G401 (cell line): ENCODE data around the gene PRXL2B. TPM values are rescaled to one million over a fixed set of nuclear protein-coding genes. Genes with fewer than 3 reads are reported as not detected.

Experiments used
- DNase-seq: peaks from one replicate; pipeline ENCODE4 v3.0.0-alpha.2; 2015; ENCODE audit warnings: low spot score
- in situ Hi-C: cut with HindIII; loops from 2 replicates; pipeline ENCODE4 v1.10.0; 2016; ENCODE audit warnings: low sequenced_read_pairs, mixed read lengths
- total RNA-seq: library from RNA; depleted of rRNA; stranded (reverse); fragments of >200 nt; shearing (Covaris generic); gene quantifications from 2 replicates; pipeline ENCODE4 v1.2.3, GENCODE V29; 2014; rRNA removed

PRXL2B gene, protein sequence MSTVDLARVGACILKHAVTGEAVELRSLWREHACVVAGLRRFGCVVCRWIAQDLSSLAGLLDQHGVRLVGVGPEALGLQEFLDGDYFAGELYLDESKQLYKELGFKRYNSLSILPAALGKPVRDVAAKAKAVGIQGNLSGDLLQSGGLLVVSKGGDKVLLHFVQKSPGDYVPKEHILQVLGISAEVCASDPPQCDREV
- total RNA-seq: 26.9 and 31.7 TPM in 2 replicates

DNA sequence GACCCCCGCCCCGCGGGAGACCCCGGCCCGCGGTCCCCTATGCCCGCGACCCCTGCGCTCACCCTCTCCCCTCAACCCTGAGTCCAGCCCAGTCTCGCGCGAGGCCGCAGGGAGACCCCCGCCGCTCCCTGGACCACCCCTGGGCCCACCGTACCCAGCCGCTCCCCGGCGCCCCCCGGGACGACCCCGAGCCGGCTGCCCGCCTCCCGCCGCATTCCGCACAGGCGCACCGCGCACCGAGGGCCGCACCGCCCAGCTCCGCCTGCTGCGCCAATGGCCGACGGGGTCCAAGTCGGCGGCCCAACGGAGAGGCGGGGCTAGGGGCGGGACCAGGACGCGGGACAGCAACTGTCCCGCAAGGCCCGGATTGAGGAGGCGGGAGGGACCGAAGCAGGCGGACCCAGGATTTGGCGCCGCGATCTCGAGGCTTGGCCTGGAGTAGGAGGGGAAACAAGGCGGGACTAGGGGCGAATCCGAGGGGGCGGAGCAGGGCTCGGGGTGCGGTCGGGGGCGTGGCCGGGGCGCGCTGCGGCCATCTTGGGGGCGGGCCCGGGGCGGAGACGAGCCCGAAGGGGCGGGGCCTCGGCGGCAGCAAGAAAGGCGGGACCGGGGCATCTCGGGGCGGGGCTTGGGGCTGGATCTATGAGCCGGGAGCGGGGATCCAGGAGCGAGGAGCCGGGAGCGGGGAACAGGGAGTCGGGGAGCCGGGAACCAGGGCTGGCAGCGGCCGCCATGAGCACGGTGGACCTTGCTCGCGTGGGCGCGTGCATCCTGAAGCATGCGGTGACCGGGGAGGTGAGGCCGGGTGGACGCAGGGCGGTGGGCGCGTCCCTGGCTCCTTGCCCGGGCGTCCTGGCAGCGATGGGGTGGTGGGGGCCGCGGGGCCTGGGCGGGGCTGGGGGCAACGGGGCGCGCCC, at the start of gene PRXL2B:
TSS of gene PRXL2B (plus strand) at position 624 of the 917 bp plus-strand sequence. CDS start at position 733, 109 bp downstream.
- in situ Hi-C loops: no loop called here

DNA sequence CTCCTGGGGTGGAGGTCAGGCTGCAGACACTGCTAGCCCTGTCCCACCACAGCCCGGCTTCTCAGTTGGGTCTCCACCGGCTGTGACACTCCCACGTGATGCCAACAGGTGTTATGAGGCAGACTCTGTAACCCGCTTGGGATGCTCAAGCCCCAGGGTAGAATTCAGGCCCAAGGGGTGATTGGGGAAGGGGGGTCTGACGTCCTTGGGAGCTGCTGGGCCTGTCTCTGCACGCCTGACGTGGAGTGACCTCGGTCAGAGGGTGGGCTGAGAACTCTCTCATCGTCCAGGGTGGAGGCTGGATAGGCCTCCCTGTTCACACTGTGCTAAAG, 48.8 kb upstream of the PRXL2B start:
- in situ Hi-C loops: no loop called here

More for the DNA sequence above, at the start of gene PRXL2B:
- peak; percentile 99 for DNase-seq

GRCh38 chr1:2538376-2538775, 48.2 kb upstream of the PRXL2B start:
- in situ Hi-C loops: no loop called here
- no peak for DNase-seq

More for the DNA sequence above, 48.8 kb upstream of the PRXL2B start:
- DNase-seq: no peak

DNA sequence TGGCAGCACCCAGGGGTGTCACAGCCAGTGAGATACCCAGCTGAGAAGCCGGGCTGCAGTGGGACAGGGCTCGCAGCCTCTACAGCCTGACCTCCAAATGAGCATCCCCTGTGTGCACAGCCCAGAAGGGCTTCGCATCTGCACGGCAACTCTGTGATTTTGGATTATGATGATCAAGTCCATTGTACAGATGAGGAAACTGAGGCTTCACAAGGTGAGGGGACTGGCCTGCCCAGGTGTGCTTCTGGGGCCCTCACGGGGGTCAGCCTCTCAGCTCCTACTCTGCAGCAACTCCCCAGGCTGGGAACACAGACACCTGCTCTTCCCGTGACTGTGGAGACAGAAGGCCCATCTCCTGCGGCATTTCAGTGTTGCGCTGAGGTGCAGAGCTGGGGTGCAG, 47.7 kb upstream of the PRXL2B start:
- in situ Hi-C loops: no loop called here
- DNase-seq: no peak

GRCh38 chr1:2539312-2539907, 47.2 kb upstream of the PRXL2B start:
- DNase-seq: no peak
- in situ Hi-C loops: no loop called here

GRCh38 chr1:2540816-2541492, 45.6 kb upstream of the PRXL2B start:
- DNase-seq: no peak

DNA sequence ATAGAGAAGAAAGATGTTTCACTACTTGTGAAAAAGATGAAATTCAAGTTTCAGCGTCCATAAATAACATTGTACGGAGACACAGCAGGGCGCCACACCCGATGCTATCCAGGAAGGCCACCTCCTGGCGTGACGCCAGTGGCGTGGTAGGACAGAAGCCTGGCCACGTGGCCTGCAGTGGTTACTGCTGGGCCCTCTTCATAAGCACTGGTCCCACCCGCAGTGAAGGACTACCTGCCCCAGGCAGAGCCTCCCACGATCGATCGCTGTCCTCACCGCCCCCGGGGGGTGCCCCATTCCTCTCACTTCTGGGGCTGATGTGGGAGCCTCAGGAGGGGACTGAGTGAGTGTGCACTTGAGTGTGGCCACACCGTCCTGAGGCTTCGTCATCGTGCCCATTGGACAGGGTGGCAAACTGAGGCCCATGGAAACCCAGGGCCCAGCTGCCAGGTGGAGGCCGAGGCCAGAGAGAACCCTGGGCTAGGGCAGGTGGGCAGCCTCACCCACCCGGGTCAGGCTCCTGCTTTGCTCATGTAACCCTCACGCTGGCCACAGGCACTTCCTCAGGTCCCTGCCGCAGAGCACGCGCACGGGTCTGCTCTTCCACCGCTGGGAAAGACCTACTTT, 44.8 kb upstream of the PRXL2B start:
- in situ Hi-C loops: no loop called here
- no peak for DNase-seq

More at GRCh38 chr1:2540816-2541492, 45.6 kb upstream of the PRXL2B start:
- in situ Hi-C loops: no loop called here

GRCh38 chr1:2542246-2542915, 44.2 kb upstream of the PRXL2B start:
- no peak for DNase-seq
- in situ Hi-C loops: no loop called here

DNA sequence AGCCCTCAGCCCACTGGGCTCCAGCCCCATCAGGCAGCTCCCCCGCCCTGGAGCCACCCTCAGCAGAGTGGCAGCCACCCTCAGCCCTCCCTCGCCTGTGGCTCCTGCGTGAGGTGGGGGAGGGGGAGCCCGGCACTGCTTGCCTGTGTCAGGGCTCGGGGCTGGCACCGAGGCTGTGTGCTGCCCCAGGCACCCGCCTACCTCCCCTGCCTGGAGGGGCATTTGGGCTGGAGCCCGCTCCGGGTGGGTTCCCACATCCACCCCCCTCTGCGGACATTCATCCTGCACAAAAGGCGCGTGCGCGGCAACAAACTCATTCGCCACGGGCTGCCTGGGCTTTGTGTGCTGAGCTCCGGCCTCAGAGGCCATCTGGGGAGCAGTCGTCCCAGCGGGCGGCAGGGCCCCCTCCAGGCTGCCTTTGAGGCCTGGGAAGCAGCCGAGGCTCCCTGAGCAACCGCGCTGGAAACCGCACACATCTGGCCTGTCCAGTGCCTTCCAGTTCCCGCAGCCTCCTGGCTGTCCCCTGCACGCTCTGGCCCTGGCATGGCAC, 43.0 kb upstream of the PRXL2B start:
- in situ Hi-C loops: no loop called here
- no peak for DNase-seq

DNA sequence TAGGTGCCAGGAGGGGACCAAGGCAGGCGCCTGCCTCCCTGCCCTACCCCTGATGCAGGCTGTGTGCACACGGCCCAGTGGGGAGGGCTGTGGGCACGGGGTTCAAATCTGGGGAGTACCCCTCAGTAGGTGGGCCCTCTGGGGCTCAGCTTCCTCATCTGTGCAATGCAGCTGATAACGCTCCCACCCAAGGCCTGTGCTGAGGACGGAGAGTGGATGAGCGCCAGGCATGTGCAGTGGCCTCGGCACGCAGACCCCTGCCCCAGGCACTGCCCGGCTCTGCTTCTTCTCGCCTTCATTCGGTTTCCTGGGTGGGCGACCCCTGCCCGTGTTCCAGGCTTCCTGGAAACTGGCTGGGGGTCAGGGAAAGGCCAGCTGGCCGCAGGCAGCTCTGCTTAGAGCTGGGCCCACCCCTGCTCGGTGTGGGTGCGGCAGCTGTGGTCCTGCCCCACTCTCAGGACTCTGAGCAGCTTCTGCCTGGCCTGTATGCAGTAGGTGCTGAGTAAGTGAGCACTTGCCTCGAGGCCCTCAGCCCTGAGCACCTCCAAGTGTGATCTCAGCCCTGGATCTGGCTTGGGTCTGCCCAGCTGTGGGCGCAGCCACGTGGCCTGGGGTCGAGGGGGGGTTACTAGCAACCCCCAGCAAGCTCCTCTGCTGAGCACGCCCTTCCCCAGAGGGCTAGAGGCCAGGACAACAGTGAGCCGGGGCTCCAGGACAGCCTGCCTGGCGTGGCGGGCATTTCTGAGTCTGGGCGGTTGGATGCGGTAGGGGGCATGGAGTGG, 42.3 kb upstream of the PRXL2B start:
- no peak for DNase-seq
- in situ Hi-C loops: no loop called here

- in situ Hi-C loops: no loop called here
- no peak for DNase-seq
These were observed 41.5 kb upstream of the PRXL2B start for GRCh38 chr1:2544875-2545640.

DNA sequence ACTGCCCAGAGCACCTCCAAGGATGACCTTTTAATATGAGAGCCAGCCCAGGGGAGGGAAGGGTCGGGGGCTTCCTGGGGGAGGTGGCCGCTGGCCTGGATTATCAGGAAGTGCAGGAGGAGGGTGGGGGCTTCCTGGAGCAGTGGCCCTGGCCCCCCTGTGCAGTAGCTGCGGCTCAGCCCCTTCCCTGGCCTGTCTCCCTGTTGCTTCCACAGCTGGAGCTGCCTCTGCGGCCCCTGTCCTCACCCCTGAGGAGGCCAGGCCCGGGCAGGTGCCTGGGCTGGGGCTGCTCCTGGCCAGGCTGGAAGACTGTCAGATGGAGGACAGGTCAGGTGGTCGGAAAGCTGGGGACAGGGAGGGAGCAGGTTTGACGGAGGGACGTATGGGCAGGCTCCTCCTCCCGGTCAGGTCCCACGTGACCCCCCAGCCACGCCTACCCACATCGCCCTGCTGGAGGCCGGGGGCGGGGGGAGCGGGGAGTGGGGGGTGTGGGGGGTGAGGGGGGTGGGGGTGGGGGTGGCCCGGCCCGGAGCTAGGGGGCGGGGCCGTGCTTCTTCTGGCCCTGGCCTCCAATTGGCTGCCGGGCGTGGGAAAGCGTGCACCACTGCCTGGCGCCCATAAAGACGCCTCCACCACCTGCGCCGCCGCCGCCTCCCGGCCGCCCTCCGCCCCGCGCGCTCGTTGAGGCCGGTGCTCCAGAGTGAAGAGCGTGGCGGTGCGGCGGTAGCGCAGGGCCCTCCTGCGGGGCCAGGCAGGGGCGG, 40.6 kb upstream of the PRXL2B start:
- DNase-seq: peak; percentile 60
- in situ Hi-C loops: no loop called here

- in situ Hi-C loops: no loop called here
These were observed 39.9 kb upstream of the PRXL2B start for GRCh38 chr1:2546515-2547209.

GRCh38 chr1:2547210-2548067, 39.1 kb upstream of the PRXL2B start:
- in situ Hi-C loops: no loop called here
- no peak for DNase-seq

More at GRCh38 chr1:2546515-2547209, 39.9 kb upstream of the PRXL2B start:
- no peak for DNase-seq

DNA sequence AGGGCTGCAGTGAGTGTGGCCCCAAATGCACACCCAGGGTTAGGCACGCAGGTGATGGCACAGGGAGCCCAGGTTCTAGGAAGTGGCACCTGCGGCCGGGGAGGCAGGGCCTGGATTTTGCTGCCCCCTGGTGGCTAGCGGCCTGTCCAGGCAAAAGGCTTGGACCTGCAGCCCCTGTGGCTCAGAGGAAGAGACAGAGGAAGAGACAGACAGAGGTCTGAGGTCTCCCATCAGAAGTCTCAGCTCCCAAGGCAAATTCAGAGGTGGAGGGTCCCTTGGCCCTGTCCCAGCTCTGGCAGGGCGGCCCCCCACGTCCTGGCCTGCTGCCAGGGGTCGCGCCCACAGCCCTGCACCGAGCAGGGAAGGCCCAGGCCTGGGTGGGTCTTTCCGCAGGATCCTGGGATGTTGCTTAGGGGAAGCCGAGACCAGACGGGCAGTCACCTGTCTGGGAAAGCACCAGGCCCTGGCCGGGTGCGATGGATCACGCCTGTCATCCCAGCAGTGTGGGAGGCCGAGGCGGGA, 38.4 kb upstream of the PRXL2B start:
- in situ Hi-C loops: no loop called here
- DNase-seq: peak; percentile 87
